HFFc6 (cell line): ENCODE results near the gene ZNF747. TPM values are rescaled to one million over a fixed set of nuclear protein-coding genes. Genes with fewer than 3 reads are reported as not detected.

Experiments
- DNase-seq: peaks from one replicate; pipeline ENCODE4 v3.0.0-alpha.2; 2018
- H3K27ac Mint-ChIP-seq: 2 replicates; pipeline ENCODE4 v1.8.0; 2020; ENCODE audit warnings: mild to moderate bottlenecking, mixed read lengths
- H3K27me3 Mint-ChIP-seq: 2 replicates; pipeline ENCODE4 v1.8.0; 2021; ENCODE audit warnings: mild to moderate bottlenecking, moderate library complexity, mixed read lengths; ENCODE audit not compliant: insufficient read depth
- H3K36me3 Mint-ChIP-seq: 2 replicates; pipeline ENCODE4 v1.8.0; 2021; ENCODE audit warnings: low read depth, mixed read lengths
- H3K4me1 Mint-ChIP-seq: 2 replicates; pipeline ENCODE4 v1.8.0; 2020; ENCODE audit warnings: low read depth, mixed read lengths
- H3K4me3 Mint-ChIP-seq: 2 replicates; pipeline ENCODE4 v1.8.0; 2020; ENCODE audit warnings: mild to moderate bottlenecking, moderate library complexity, mixed read lengths
- H3K9me3 Mint-ChIP-seq: 2 replicates; pipeline ENCODE4 v1.8.0; 2020; ENCODE audit warnings: mild to moderate bottlenecking, mixed read lengths
- total RNA-seq, 6 experiments: library from RNA; stranded (reverse); fragmentation: NEBNext Ultra II Directional; extraction: Animal tissue kit (Norgen Biotek cat#: 25700); gene quantifications; 2 replicates in 1 of 6; 3 replicates in 5 of 6; pipeline ENCODE4 v1.2.3, GENCODE V29; 2021
- TF ChIP-seq, protein P1 (sequence below): fragments of 200-600 bp; sonication (generic); IDR thresholded peaks from 2 replicates; pipeline ENCODE4 v1.5.0; 2021; ENCODE audit warnings: antibody characterized with exemption, mild to moderate bottlenecking

Gene ZNF747
- total RNA-seq, 6 experiments from 2014 or later = 3.2 to 4.7 (median 3.8) TPM

DNA sequence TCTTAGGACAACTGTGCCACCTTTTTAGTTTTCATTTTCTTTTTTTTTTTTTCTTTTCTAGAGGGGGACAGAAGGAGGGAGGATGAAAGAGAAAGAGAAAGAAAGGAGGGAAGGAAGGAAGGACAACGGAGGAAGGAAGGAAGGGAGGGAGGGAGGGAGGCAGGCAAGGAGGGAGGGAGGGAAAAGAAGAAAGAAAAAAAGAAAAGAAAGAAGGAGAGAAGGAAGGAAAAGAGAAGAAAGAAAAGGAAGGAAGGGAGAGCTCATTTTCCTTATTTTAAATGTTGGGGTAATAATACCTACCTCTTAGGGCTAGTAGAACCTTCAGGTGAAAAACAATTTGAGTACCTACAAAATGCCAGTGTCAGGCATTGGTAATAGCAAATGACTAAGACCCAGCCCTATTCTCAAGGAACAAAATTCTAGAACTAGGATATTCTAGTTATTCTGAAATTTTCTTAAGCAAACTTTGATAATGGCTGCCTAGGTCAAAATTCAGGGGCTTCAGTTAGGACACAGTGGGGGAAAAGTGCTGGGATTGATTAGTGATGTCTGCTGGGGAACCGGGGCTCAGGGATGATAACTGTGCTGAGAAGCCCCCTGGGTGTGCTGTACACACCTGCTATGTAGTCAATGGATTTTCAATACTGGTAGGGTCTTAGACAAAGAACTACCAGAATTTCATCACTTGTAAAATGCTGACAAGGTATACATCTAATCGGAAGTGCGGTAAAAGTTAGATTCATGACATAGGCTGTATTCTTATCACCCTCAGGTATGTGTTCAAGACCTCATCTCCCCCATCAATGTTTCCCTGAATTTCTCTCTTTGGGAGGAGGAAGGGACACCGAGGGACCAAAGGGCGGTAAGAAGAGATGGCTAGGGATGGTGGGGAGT lies 31.0 kb downstream of the ZNF747 start:
- TF ChIP-seq, protein P1, sequence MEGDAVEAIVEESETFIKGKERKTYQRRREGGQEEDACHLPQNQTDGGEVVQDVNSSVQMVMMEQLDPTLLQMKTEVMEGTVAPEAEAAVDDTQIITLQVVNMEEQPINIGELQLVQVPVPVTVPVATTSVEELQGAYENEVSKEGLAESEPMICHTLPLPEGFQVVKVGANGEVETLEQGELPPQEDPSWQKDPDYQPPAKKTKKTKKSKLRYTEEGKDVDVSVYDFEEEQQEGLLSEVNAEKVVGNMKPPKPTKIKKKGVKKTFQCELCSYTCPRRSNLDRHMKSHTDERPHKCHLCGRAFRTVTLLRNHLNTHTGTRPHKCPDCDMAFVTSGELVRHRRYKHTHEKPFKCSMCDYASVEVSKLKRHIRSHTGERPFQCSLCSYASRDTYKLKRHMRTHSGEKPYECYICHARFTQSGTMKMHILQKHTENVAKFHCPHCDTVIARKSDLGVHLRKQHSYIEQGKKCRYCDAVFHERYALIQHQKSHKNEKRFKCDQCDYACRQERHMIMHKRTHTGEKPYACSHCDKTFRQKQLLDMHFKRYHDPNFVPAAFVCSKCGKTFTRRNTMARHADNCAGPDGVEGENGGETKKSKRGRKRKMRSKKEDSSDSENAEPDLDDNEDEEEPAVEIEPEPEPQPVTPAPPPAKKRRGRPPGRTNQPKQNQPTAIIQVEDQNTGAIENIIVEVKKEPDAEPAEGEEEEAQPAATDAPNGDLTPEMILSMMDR = no peak
- Mint-ChIP-seq H3K4me1 (no peaks in the 10 kb centered on the region), H3K27me3 (peaks cover 9% of the 10 kb centered on the region), H3K9me3 (no peaks in the 10 kb centered on the region), H3K36me3 (no peaks in the 10 kb centered on the region), H3K27ac (no peak overlapping the region), H3K4me3 (no peak overlapping the region)
- no peak for DNase-seq

DNA sequence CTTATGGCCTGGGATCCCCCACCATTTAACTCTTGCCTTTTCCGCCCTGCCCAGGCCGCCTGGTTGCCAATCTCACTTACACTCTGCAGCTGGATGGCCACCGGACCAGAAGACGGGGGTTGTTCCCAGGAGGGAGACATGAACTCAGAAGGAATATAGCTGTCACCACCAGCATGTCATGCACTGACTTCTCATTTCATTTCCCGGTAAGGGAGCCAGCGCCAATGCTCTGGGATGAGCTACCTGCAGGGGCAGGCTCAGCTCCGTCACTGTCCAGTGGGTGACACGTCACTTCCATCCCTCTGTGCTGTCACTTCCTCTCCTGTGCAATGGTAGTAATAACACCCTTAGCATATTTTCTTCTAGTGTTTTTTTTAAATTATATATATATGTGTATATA lies 35.4 kb downstream of the ZNF747 start:
- TF ChIP-seq, protein P1 = no peak
- no peak for DNase-seq
- Mint-ChIP-seq H3K9me3 (no peaks in the 10 kb centered on the region), H3K4me3 (no peak overlapping the region), H3K4me1 (no peaks in the 10 kb centered on the region), H3K27ac (no peak overlapping the region), H3K27me3 (peaks cover 12% of the 10 kb centered on the region), H3K36me3 (no peaks in the 10 kb centered on the region)

DNA sequence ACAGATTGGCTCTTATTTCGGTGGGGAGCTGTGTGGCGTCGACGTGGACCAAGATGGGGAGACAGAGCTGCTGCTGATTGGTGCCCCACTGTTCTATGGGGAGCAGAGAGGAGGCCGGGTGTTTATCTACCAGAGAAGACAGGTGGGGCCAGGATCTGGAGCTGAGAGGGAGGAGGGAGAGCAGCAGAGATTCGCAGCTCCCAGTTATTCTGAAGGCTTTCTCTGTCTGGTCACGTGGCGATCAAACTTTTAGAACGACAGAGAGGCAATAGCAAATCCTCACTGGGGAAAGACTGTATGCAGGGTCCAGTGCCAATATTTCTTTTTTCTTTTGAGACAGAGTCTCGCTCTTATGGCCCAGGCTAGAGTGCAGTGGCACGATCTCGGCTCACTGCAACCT lies 39.9 kb downstream of the ZNF747 start:
- no peak overlapping the region for H3K4me3 Mint-ChIP-seq
- peaks cover 10% of the 10 kb centered on the region for H3K4me1 Mint-ChIP-seq
- H3K27me3 Mint-ChIP-seq = peaks cover 10% of the 10 kb centered on the region
- TF ChIP-seq, protein P1 = no peak
- no peaks in the 10 kb centered on the region for H3K36me3 Mint-ChIP-seq
- H3K27ac Mint-ChIP-seq = no peak overlapping the region
- no peak for DNase-seq
- H3K9me3 Mint-ChIP-seq = no peaks in the 10 kb centered on the region

DNA sequence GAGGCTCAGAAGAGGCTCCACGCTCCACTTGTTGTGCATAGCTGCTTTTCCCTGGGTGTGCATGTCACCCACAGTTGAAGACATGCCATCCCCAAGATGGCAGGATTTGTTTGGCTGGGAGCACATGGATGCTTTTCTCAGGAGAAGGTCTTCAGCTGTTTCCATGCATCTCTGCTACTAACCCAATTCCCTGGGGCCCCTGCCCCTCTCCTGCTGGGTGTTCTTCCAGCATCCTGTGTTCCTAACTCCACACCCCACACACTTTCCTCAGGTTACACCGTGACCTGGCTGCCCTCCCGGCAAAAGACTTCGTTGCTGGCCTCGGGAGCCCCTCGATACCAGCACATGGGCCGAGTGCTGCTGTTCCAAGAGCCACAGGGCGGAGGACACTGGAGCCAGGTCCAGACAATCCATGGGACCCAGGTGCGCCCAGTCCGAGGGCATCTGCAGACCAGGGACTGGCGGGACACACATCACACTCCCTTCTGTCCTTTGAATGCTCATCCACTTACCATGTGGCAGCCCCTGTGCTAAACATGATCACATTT lies 40.6 kb downstream of the ZNF747 start:
- Mint-ChIP-seq H3K4me3 (no peak overlapping the region), H3K27ac (no peak overlapping the region), H3K9me3 (no peaks in the 10 kb centered on the region), H3K27me3 (peaks cover 10% of the 10 kb centered on the region), H3K4me1 (peaks cover 10% of the 10 kb centered on the region), H3K36me3 (no peaks in the 10 kb centered on the region)
- TF ChIP-seq, protein P1 = no peak
- DNase-seq = no peak

DNA sequence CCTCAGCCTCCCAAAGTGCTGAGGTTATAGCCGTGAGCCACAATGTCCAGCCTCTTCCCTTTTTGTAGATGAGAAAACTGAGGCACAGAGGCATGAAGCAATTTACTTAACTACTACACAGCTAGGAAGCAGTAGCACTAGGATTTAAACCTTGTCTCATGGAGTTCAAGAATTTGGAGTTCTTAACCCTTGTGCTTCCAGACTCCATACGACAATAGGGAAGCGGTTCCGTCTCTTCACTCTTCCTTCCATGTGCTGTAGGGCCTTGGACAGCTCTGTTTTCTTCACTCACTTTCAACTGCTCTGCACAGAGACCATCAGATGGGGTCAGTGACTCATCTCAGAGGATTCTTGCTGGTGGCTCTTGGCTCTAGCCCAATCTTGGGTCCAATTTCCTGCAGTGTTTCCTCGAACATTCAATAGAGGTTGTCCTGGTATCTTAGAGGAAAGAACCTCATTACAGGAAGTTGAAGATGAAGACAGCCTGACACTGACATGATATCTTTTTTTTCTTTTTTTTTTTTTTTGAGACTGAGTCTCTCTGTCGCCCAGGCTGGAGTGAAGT lies 42.8 kb downstream of the ZNF747 start:
- Mint-ChIP-seq H3K9me3 (no peaks in the 10 kb centered on the region), H3K36me3 (no peaks in the 10 kb centered on the region), H3K4me1 (peaks cover 10% of the 10 kb centered on the region), H3K27ac (no peak overlapping the region; the same call in 1 of the 2 replicates), H3K4me3 (no peak overlapping the region), H3K27me3 (peaks cover 10% of the 10 kb centered on the region)
- TF ChIP-seq, protein P1 = no peak
- DNase-seq = peak; percentile 76
